ENCODE data around the gene DLGAP1. TPM values are rescaled to one million over a fixed set of nuclear protein-coding genes. Genes with fewer than 3 reads are reported as not detected.
A peak's percentile ranks its signal among the peaks of the same experiment; 100 is the strongest.

The DLGAP1 gene
- total RNA-seq, 1 donor from 2014 or later: 11.5 TPM

- no peaks in the 10 kb centered on the region for H3K27me3 Mint-ChIP-seq (ENCODE audit: low read depth)
- peaks cover 34% of the 10 kb centered on the region for H3K4me1 Mint-ChIP-seq
- DNase-seq (ENCODE audit: low read depth, low spot score): no peak
- H3K9me3 Mint-ChIP-seq: peaks cover 2% of the 10 kb centered on the region
- no peak for TF ChIP-seq CTCF (conservative IDR thresholded peaks at IDR 0.05)
- no peak overlapping the region for H3K4me3 Mint-ChIP-seq
- H3K27ac Mint-ChIP-seq (ENCODE audit: unreplicated experiment): no peak overlapping the region
- no peaks in the 10 kb centered on the region for H3K36me3 Mint-ChIP-seq (ENCODE audit: low read depth)
Observed at GRCh38 chr18:3529601-3530000, 925.5 kb downstream of the DLGAP1 start.

- no peaks in the 10 kb centered on the region for H3K27me3 Mint-ChIP-seq (ENCODE audit: low read depth)
- no peak overlapping the region for H3K27ac Mint-ChIP-seq (ENCODE audit: unreplicated experiment)
- H3K36me3 Mint-ChIP-seq (ENCODE audit: low read depth): no peaks in the 10 kb centered on the region
Observed at GRCh38 chr18:3529077-3529476, 926.0 kb downstream of the DLGAP1 start.

GRCh38 chr18:3528231-3528630 lies 926.9 kb downstream of the DLGAP1 start:
- Mint-ChIP-seq H3K4me1 (peaks cover 36% of the 10 kb centered on the region), H3K27me3 (ENCODE audit: low read depth) (no peaks in the 10 kb centered on the region), H3K9me3 (no peaks in the 10 kb centered on the region), H3K4me3 (no peak overlapping the region), H3K36me3 (ENCODE audit: low read depth) (no peaks in the 10 kb centered on the region), H3K27ac (ENCODE audit: unreplicated experiment) (peak overlapping the region; percentile 7)
- TF ChIP-seq CTCF (conservative IDR thresholded peaks at IDR 0.05): no peak
- DNase-seq (ENCODE audit: low read depth, low spot score): no peak

More at GRCh38 chr18:3529077-3529476, 926.0 kb downstream of the DLGAP1 start:
- no peak for TF ChIP-seq CTCF (conservative IDR thresholded peaks at IDR 0.05)
- no peak overlapping the region for H3K4me3 Mint-ChIP-seq
- H3K9me3 Mint-ChIP-seq: peaks cover 2% of the 10 kb centered on the region
- peaks cover 36% of the 10 kb centered on the region for H3K4me1 Mint-ChIP-seq
- DNase-seq (ENCODE audit: low read depth, low spot score): no peak

GRCh38 chr18:3526421-3527354 lies 928.4 kb downstream of the DLGAP1 start:
- peak overlapping the region; percentile 48 for H3K4me3 Mint-ChIP-seq
- no peak for TF ChIP-seq CTCF (conservative IDR thresholded peaks at IDR 0.05)
- peaks cover 2% of the 10 kb centered on the region for H3K9me3 Mint-ChIP-seq
- no peaks in the 10 kb centered on the region for H3K36me3 Mint-ChIP-seq (ENCODE audit: low read depth)
- H3K27ac Mint-ChIP-seq (ENCODE audit: unreplicated experiment): peak overlapping the region; percentile 85
- no peaks in the 10 kb centered on the region for H3K27me3 Mint-ChIP-seq (ENCODE audit: low read depth)
- H3K4me1 Mint-ChIP-seq: peaks cover 36% of the 10 kb centered on the region
- peak; percentile 10 for DNase-seq (ENCODE audit: low read depth, low spot score)

GRCh38 chr18:3525870-3526420 lies 929.2 kb downstream of the DLGAP1 start:
- Mint-ChIP-seq H3K9me3 (peaks cover 2% of the 10 kb centered on the region), H3K4me1 (peaks cover 40% of the 10 kb centered on the region), H3K27me3 (ENCODE audit: low read depth) (no peaks in the 10 kb centered on the region), H3K4me3 (peak overlapping the region; percentile 48), H3K27ac (ENCODE audit: unreplicated experiment) (peak overlapping the region; percentile 85), H3K36me3 (ENCODE audit: low read depth) (no peaks in the 10 kb centered on the region)
- no peak for TF ChIP-seq CTCF (conservative IDR thresholded peaks at IDR 0.05)
- DNase-seq (ENCODE audit: low read depth, low spot score): peak; percentile 7
